GM12875 (cell line): Measurements from ENCODE around the gene TCF12.

Experiments
- H3K4me3 ChIP-seq: one replicate; pipeline ENCODE4 v1.5.1; 2011; ENCODE audit warnings: low read depth, low read length, control low read depth
- TF ChIP-seq, protein P1 (sequence below): IDR thresholded peaks from 2 replicates; pipeline ENCODE4 v1.5.1; 2011; ENCODE audit warnings: low read depth, mild to moderate bottlenecking, control low read depth, inconsistent platforms, low read length, moderate library complexity, borderline replicate concordance; ENCODE audit not compliant: insufficient read depth

Gene TCF12

DNA sequence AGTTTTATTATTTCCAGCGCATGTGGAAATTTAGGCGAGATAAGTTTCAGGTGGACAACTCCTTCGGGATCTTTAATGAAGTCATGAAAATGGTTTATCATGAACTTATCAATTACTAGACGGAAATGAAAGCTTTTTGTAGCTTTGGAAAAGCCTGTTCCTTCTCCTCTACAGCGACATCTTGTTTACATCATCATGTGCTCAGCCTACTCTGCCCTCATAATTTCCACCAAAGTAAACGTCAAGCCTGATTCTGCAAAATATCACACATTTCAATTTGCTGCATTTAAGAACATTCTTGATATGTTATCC, 393.5 kb downstream of the TCF12 start:
- H3K4me3 ChIP-seq, result no peak overlapping the region
- TF ChIP-seq, protein P1, sequence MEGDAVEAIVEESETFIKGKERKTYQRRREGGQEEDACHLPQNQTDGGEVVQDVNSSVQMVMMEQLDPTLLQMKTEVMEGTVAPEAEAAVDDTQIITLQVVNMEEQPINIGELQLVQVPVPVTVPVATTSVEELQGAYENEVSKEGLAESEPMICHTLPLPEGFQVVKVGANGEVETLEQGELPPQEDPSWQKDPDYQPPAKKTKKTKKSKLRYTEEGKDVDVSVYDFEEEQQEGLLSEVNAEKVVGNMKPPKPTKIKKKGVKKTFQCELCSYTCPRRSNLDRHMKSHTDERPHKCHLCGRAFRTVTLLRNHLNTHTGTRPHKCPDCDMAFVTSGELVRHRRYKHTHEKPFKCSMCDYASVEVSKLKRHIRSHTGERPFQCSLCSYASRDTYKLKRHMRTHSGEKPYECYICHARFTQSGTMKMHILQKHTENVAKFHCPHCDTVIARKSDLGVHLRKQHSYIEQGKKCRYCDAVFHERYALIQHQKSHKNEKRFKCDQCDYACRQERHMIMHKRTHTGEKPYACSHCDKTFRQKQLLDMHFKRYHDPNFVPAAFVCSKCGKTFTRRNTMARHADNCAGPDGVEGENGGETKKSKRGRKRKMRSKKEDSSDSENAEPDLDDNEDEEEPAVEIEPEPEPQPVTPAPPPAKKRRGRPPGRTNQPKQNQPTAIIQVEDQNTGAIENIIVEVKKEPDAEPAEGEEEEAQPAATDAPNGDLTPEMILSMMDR, result no peak

DNA sequence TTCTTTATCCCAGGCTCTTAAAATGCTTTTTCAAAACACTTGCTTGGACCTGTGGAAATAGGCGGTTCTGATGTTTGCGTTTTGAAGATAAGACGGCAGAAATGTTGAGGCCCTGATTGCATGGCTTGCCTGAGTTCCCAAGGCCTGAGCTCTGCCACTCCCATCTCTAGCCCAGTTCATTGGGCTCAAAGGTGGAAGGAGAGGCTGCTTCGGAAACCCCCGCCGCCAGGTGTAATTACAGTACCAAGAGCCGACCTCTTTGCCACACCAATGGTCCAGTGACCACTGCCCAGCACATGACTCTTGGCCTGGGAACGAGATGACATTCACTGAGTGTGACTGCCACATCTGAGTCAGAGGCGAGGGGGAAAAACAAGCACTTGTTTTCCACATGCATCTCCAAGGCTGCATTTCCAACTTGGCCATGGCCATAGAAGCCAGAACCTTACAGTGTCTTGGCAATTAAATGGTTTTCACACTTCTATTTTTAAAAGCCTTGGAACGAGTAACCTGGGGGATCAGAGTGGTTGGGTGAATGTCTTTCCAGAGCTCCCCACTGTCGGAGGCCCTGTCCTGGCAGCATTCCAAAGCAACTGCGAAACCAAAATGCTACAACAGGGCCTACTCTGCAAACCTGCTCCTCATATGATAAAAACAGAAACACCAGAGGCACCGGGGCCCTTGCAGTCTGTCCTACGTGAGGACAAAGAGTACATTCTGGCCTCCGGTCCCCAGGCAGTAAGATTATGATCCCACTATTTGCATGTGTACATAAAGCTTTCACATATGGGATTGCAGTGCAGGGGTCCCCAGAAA, 394.1 kb downstream of the TCF12 start:
- H3K4me3 ChIP-seq, result no peak overlapping the region
- TF ChIP-seq, protein P1, result no peak

DNA sequence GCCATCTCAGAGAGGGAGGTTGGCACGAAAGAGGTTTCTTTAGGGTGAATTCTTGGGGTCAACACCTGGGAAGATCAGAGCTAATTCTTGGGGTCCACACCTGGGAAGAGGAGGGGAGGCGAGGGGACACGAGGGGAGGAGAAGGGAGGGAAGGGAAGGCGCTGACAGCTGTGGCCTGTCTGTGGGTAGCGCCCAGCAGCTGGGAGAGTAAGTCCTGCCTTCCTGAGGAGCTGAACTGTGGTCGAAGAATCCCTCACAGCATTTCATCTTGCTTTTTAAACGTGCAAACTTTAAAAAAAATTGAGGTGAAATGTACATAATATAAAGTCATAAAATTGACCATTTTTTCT, 394.7 kb downstream of the TCF12 start:
- TF ChIP-seq, protein P1, result no peak
- no peak overlapping the region for H3K4me3 ChIP-seq

DNA sequence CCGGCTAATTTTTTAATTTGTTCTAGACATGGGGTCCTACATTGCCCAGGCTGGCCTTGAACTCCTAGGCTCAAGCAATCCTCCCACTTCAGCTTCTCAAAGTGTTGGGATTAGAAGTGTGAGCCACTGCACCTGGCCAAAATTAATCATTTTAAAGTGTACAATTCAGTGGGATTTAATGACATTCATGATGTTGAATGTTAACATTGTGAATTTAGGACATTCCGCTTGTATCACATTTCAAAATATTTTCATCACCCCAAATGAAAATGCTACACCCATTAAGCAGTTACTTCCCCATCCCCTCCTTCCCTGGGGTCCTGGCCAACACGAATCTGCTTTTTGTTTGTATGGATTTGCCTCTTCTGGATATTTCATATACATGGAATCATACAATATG, 395.8 kb downstream of the TCF12 start:
- TF ChIP-seq, protein P1, result no peak

DNA sequence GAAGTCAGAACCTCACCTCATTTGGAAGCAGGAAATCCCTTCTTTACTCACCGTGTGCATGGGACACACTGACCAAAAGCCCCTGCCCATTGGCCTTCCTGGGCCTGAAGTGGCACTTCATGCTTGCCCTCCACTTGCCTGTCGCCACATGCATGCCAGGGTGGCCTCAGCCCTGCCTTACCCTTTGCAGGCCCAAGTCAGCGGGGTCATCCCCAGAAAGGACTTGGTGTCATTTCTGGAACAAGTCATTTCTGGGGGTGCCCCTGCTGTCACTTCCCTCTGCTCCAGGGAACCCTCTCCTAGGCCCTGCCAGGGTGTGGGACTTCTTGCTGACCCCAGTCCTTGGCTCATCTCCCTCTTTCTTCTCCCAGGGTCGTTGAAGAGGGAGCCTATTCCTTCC, 398.0 kb downstream of the TCF12 start:
- TF ChIP-seq, protein P1, result no peak
- no peak overlapping the region for H3K4me3 ChIP-seq

More for the DNA sequence above, 395.8 kb downstream of the TCF12 start:
- no peak overlapping the region for H3K4me3 ChIP-seq

DNA sequence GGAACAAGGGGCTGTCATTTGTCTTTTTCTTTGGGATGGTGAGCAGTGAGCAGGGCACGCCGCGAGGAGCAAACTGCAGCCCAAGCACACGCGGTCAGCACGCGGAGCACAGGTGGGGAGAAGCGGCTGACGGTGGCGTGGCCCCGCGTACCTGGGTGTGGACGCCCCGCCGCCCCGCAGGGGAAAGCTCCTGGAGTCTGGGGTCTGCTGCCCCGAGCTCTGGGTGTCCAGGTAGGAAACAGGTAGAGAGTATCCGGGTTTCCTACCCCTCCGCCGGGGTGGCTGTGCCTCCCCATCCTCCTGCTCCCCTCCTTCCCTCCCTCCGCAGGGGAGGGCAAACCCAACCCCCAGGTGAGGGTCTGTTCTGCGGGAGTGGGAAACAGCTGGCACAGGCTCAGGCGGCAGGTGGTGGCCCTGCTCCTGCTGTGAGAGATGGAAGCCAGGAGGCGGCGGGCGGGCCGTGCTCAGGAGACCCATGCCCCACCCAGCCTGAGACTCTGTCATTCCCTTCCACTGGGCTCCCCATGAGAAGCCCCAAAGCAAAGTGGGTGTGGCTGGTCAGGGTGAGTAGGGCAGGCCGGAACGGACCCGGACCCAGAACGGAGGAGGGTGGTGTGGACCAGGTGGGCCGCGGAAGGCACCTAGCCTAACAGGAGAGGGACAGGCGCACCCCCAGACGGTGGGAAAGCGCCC, 400.9 kb downstream of the TCF12 start:
- H3K4me3 ChIP-seq, result no peak overlapping the region
- TF ChIP-seq, protein P1, result no peak
